Nephron progenitor cell (in vitro differentiated cells): ENCODE measurements around the gene ZNF236.
"Not testable (repeated sequence)": the region's sequence is repeated elsewhere in the genome, so short reads cannot be mapped to it uniquely, and the experiment has no call there.

ENCODE experiments used
- DNase-seq: peaks from one replicate; pipeline ENCODE4 v3.0.0; 2021
- H3K27ac Mint-ChIP-seq: 2 replicates; pipeline ENCODE4 v1.8.0; 2021; ENCODE audit warnings: mild to moderate bottlenecking, moderate library complexity, mixed read lengths
- H3K27me3 Mint-ChIP-seq: 2 replicates; pipeline ENCODE4 v1.8.0; 2021; ENCODE audit warnings: mild to moderate bottlenecking, low read depth, mixed read lengths; ENCODE audit not compliant: poor library complexity
- H3K36me3 Mint-ChIP-seq: 2 replicates; pipeline ENCODE4 v1.8.0; 2021; ENCODE audit warnings: low read depth, mixed read lengths
- H3K4me1 Mint-ChIP-seq: 2 replicates; pipeline ENCODE4 v1.8.0; 2021; ENCODE audit warnings: mixed read lengths
- H3K4me3 Mint-ChIP-seq: 2 replicates; pipeline ENCODE4 v1.8.0; 2021; ENCODE audit warnings: mild to moderate bottlenecking, moderate library complexity, mixed read lengths
- H3K9me3 Mint-ChIP-seq: 2 replicates; pipeline ENCODE4 v1.8.0; 2021; ENCODE audit warnings: mild to moderate bottlenecking, moderate library complexity, mixed read lengths
- TF ChIP-seq, protein P1 (sequence below): fragments of 200-600 bp; sonication (generic); IDR thresholded peaks from 2 replicates; pipeline ENCODE4 v1.5.0; 2021; ENCODE audit warnings: antibody characterized with exemption

The ZNF236 gene

DNA sequence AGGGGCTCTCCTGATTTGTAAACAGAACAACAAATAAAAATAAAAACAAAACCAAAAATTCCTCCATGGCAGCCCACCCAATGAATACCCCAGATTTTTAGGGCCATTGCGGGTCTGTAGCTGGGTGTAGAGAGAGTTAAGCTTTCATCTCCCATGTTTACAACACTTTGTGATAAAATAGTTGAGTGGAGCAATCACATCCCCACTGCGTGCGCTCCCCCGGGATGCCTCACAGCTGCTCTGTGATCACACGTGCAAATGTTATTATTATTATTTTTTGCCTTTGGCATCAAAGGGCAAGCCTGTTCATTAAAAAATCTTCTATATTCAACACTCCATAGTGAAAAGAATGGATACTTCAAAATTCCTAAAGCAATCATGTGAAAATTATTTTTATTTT, 192.2 kb downstream of the ZNF236 start:
- peaks cover 18% of the 10 kb centered on the region for H3K27me3 Mint-ChIP-seq
- no peaks in the 10 kb centered on the region for H3K36me3 Mint-ChIP-seq
- no peaks in the 10 kb centered on the region for H3K9me3 Mint-ChIP-seq
- peaks cover 41% of the 10 kb centered on the region for H3K4me1 Mint-ChIP-seq
- H3K4me3 Mint-ChIP-seq: no peak overlapping the region
- TF ChIP-seq, protein P1, sequence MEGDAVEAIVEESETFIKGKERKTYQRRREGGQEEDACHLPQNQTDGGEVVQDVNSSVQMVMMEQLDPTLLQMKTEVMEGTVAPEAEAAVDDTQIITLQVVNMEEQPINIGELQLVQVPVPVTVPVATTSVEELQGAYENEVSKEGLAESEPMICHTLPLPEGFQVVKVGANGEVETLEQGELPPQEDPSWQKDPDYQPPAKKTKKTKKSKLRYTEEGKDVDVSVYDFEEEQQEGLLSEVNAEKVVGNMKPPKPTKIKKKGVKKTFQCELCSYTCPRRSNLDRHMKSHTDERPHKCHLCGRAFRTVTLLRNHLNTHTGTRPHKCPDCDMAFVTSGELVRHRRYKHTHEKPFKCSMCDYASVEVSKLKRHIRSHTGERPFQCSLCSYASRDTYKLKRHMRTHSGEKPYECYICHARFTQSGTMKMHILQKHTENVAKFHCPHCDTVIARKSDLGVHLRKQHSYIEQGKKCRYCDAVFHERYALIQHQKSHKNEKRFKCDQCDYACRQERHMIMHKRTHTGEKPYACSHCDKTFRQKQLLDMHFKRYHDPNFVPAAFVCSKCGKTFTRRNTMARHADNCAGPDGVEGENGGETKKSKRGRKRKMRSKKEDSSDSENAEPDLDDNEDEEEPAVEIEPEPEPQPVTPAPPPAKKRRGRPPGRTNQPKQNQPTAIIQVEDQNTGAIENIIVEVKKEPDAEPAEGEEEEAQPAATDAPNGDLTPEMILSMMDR: no peak
- H3K27ac Mint-ChIP-seq: no peak overlapping the region
- no peak for DNase-seq

DNA sequence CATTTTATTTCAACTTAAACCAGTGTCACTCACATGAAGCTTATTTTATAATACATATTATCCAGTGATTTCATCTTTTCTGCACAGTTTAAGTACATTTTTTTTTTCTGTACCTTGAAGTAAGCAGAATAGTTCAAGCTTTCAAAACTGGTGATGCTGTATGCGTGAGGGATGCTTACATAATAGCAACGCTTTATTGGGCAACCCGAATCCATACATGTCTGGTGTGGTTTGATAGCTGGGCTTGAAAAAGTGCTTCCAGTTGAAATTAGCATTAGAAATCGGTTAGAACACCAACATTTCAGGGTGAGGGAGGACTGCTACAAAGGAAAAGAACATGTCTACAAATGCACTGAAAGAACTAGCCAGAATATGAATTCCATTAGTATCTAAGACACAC, 192.8 kb downstream of the ZNF236 start:
- Mint-ChIP-seq H3K27me3 (peaks cover 18% of the 10 kb centered on the region), H3K27ac (no peak overlapping the region), H3K4me1 (peaks cover 35% of the 10 kb centered on the region), H3K9me3 (no peaks in the 10 kb centered on the region), H3K4me3 (no peak overlapping the region), H3K36me3 (no peaks in the 10 kb centered on the region)
- TF ChIP-seq, protein P1: no peak
- DNase-seq: no peak

DNA sequence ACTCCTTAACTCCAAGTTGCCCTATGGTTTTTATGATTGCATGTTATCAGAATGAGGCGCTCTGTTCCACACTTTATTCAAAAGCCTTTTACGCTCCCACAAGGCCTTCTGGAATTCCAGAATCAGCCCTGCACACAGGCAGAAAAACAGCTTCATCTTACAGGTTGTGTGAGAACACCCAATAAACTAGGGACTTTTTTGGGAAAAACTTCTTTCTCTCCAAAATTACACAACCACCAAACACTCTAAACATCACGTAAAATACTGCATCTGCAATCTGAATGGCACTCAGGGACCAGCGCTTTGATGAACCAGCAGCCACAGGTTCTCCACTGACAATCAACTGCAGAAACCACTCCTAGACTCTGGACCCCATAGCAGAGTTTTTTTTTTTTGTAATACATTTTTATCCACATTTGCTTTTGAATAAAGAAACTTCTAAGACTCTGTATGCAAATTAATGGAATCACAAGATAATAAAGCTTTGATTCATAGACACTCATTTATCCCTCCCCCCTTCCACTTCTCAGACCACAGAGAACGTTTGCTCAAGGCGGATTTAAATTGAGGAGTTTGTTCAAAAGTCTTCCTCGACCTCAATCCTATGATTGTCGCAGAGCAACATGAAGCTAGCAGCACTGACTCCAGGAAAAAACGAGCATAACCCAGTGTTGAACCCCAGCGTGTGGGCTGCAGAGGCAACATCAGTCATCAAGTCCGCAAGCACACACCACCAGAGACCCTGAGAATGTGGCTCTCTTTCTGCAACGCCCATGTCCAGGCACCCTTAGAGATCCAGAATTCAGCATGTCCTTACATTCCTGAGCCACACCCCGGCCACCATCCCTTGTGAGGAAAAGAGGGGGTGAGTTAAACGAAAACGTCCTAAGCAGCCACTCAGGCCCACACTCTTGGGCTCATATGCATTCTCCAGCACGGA, 193.7 kb downstream of the ZNF236 start:
- no peaks in the 10 kb centered on the region for H3K36me3 Mint-ChIP-seq
- H3K9me3 Mint-ChIP-seq: no peaks in the 10 kb centered on the region
- H3K27ac Mint-ChIP-seq: no peak overlapping the region
- DNase-seq: no peak
- H3K4me3 Mint-ChIP-seq: no peak overlapping the region
- H3K27me3 Mint-ChIP-seq: peaks cover 18% of the 10 kb centered on the region
- H3K4me1 Mint-ChIP-seq: peaks cover 26% of the 10 kb centered on the region
- TF ChIP-seq, protein P1: no peak

DNA sequence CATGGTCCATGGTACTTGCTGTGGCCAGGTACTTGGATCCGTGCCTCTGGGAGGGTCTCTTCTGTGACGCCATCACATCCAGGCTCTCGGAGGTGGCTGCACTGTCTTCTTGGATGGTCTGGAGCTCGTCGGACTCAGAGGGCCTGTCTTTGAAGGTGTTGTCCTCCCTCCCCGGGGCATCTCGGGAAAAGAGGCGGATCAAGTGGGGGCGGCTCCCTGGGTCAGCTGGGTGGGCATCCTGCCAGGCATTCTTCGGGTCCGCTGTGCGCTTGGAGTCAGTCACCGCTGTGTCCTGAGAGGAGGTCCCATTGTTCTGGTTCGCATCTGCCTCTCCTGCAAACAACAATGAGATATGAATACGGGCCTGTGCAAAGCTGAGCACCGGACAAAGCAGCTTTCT, 194.6 kb downstream of the ZNF236 start:
- Mint-ChIP-seq H3K27me3 (peaks cover 11% of the 10 kb centered on the region), H3K9me3 (no peaks in the 10 kb centered on the region), H3K27ac (no peak overlapping the region), H3K4me3 (no peak overlapping the region), H3K36me3 (no peaks in the 10 kb centered on the region), H3K4me1 (peaks cover 30% of the 10 kb centered on the region)
- TF ChIP-seq, protein P1: no peak
- no peak for DNase-seq

DNA sequence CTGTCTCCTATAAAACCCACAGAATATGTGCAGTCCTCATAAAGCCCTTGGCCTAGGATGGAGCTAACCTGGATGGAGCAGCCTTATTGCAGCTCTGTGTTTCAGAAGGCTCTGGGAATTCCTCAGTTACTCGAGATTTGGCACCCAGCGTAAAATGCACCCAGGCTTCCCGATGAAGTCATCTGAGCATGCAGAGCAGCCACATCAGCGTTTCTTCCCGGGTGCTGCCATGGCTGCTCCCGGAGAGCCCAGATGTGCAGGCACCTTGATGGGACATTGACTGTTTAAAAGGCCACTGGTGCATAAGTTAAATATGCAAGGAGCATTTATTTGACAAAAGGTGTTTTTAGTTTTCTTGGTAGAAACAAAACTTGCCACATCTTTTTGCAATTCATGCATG, 195.0 kb downstream of the ZNF236 start:
- Mint-ChIP-seq H3K27ac (no peak overlapping the region), H3K27me3 (peaks cover 11% of the 10 kb centered on the region), H3K9me3 (no peaks in the 10 kb centered on the region), H3K4me1 (peaks cover 28% of the 10 kb centered on the region), H3K4me3 (no peak overlapping the region), H3K36me3 (no peaks in the 10 kb centered on the region)
- no peak for DNase-seq
- TF ChIP-seq, protein P1: no peak

DNA sequence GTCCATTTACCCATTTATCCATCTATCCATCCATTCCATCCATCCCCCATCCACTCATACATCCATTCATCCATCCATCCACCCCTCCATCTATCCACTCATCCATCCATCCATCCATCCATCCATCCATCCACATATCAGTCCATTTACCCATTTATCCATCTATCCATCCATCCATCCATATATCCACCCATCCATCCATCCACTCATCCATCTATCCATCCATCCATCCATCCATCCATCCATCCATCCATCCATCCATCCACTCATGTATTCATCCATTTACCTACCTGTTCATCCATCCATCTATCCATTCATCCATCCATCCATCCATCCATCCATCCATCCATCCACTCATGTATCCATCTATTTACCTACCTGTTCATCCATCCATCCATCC, 196.3 kb downstream of the ZNF236 start:
- not testable (repeated sequence) for H3K9me3 Mint-ChIP-seq, H3K4me3 Mint-ChIP-seq, H3K27ac Mint-ChIP-seq, H3K36me3 Mint-ChIP-seq, DNase-seq, H3K27me3 Mint-ChIP-seq
- H3K4me1 Mint-ChIP-seq: peaks cover 34% of the 10 kb centered on the region
